Heart left ventricle (tissue), 13 donors: ENCODE results near the gene NFIA.

Source experiments
- CTCF ChIP-seq, 12 donors: fragments of 200-600 bp; sonication (generic) in 4 of 12; IDR thresholded peaks; one replicate each; pipeline versions ENCODE4 v1.5.0 to v1.8.0; 2018 to 2022; ENCODE audit warnings: antibody characterized with exemption in 12 of 12, mild to moderate bottlenecking in 5 of 12
- POLR2A ChIP-seq, 2 donors: fragments of 450-650 bp; IDR thresholded peaks; one replicate each; pipeline ENCODE4 v1.6.1; 2017; ENCODE audit warnings: antibody characterized with exemption in 2 of 2, mild to moderate bottlenecking in 2 of 2, moderate library complexity in 2 of 2
- donor health status: ischemic (EF 13 %, LVEDD 7.1; RV severe dilation, severe dysfunction).
- donor health status: DM: no; HTN: yes; CAD: no.
- donor health status: DM: no; HTN: no; CAD: no.
- donor health status: ischemic (EF 25% LVEDD 6.9; RV normal size, moderate dysfunction).
- donor health status: ischemic (EF 25% LVEDD 5.7; RV mildly dilated, moderate dysfunction).
- donor health status: ischemic (EF 35%, LVEDD 5.7; RV mildly dilated, moderate dysfunction).
- donor health status: nonischemic (EF 11% LVEDD 7.7; RV severe dilation, severe dysfunction).
- donor health status: DM: yes; HTN: yes; CAD: no.
- donor health status: PGD.
- donor health status: ischemic (EF 29% LVEDD 5.4; RV normal size, mild dysfunction).
- donor health status: nonischemic (EF 23%, LVEDD 6.1; RV moderate dilation, normal function).

GRCh38 chr1:61102621-61103020, 20.3 kb downstream of the NFIA start:
- no peak for TF ChIP-seq CTCF (IDR thresholded peaks at IDR 0.05)
- TF ChIP-seq POLR2A (IDR thresholded peaks at IDR 0.05), result no peak
